Prostate gland (tissue), 2 donors: Measurements from ENCODE around the gene PIK3R6.

Source experiments
- POLR2A ChIP-seq: fragments of 450-650 bp; IDR thresholded peaks from one replicate; pipeline ENCODE4 v1.6.1; 2016; ENCODE audit warnings: antibody characterized with exemption, mild to moderate bottlenecking
- POLR2AphosphoS5 ChIP-seq: sonication (generic); formaldehyde crosslinking; IDR thresholded peaks from one replicate; pipeline ENCODE4 v1.6.1; 2017; ENCODE audit warnings: antibody characterized with exemption
- TF ChIP-seq, protein P1 (sequence below), 4 experiments: fragments of 200-600 bp in 2 of 4; fragments of 450-650 bp in 2 of 4; sonication (generic) in 2 of 4; IDR thresholded peaks; 1 replicate in 3 of 4; 2 replicates in 1 of 4; pipeline ENCODE4 v1.5.1; 2016 to 2019; ENCODE audit warnings: antibody characterized with exemption in 4 of 4, mild to moderate bottlenecking in 2 of 4, moderate library complexity in 2 of 4

DNA sequence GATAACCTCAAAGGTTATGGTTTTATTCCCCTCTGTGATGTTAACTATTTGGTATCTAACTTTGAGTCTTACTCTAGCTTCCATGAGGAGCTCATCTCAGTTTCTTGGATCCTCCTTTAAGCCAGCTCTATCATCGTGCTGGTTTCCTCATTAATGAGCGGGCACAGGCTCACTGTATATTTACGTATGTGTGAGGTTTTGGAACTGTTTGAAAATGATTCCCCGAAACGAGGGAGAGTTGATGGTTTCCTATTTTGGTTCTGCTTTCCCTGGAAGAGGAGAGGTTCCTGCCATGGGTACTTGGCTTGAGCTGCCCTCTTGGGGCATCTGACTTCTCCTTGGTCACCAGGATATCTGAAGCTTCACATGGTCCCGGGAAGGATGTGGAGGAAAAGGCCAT is 32.7 kb upstream of the PIK3R6 start:
- TF ChIP-seq, protein P1, sequence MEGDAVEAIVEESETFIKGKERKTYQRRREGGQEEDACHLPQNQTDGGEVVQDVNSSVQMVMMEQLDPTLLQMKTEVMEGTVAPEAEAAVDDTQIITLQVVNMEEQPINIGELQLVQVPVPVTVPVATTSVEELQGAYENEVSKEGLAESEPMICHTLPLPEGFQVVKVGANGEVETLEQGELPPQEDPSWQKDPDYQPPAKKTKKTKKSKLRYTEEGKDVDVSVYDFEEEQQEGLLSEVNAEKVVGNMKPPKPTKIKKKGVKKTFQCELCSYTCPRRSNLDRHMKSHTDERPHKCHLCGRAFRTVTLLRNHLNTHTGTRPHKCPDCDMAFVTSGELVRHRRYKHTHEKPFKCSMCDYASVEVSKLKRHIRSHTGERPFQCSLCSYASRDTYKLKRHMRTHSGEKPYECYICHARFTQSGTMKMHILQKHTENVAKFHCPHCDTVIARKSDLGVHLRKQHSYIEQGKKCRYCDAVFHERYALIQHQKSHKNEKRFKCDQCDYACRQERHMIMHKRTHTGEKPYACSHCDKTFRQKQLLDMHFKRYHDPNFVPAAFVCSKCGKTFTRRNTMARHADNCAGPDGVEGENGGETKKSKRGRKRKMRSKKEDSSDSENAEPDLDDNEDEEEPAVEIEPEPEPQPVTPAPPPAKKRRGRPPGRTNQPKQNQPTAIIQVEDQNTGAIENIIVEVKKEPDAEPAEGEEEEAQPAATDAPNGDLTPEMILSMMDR (IDR thresholded peaks at IDR 0.05), result no peak
- TF ChIP-seq POLR2A, result no peak
- TF ChIP-seq POLR2AphosphoS5, result no peak
